Activated CD4-positive, alpha-beta T cell treated with anti-CD3 and anti-CD28 coated beads, Interleukin-2, amount 10 ng/mL, durations not matched to agents 7 days and 5 days (primary cell): Measurements from ENCODE around the gene RIPOR2. TPM values are rescaled to one million over a fixed set of nuclear protein-coding genes. Genes with fewer than 3 reads are reported as not detected.

Experiments used
- CTCF ChIA-PET: fragments of 350-600 bp; sonication (Branson Sonifier 250); formaldehyde crosslinking; loops from one replicate; lab custom pipeline; 2021; ENCODE audit warnings: antibody characterized with exemption; lab: Charles Lee
- POLR2A ChIA-PET: fragments of 350-600 bp; sonication (Branson Sonifier 250); formaldehyde crosslinking; loops from one replicate; lab custom pipeline; 2021; ENCODE audit warnings: antibody characterized with exemption; lab: Charles Lee
- DNase-seq: peaks from one replicate; pipeline ENCODE4 v3.0.0-alpha.2; 2020
- H3K27ac Mint-ChIP-seq: one replicate; pipeline ENCODE4 v1.8.0; 2021; ENCODE audit warnings: mild to moderate bottlenecking, moderate library complexity, mixed read lengths
- H3K27me3 Mint-ChIP-seq: one replicate; pipeline ENCODE4 v1.8.0; 2021; ENCODE audit warnings: mixed read lengths
- H3K36me3 Mint-ChIP-seq: one replicate; pipeline ENCODE4 v1.8.0; 2021; ENCODE audit warnings: low read depth, mixed read lengths
- H3K4me1 Mint-ChIP-seq: one replicate; pipeline ENCODE4 v1.8.0; 2021; ENCODE audit warnings: mixed read lengths
- H3K4me3 Mint-ChIP-seq: one replicate; pipeline ENCODE4 v1.8.0; 2021; ENCODE audit warnings: mild to moderate bottlenecking, moderate library complexity, mixed read lengths
- H3K9me3 Mint-ChIP-seq: one replicate; pipeline ENCODE4 v1.8.0; 2021; ENCODE audit warnings: mixed read lengths
- total RNA-seq, 2 experiments: library from RNA; stranded (reverse); gene quantifications; one replicate each; pipeline ENCODE4 v1.2.3, GENCODE V29; 2021

RIPOR2 gene
- total RNA-seq, 2 experiments from 2014 or later: 287 to 303 TPM

DNA sequence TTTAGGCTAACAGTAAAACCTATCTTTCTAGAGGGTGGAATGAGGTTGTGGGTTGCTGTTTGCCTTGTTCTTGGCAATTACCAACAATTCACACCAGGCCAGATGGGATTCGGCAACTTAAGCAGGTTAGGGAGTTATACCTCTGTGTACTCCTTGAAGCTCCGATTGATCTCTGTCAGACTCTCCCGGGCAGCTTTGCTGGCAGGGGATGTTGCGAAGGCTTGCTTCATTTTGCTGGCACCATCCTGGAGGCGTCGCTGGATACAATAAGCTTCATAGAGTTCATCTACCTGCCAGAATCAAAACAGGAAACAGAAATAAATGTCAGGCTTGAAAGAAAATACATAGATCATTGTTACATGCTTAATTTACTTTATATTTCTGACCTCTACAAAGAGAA, 70.6 kb downstream of the RIPOR2 start:
- Mint-ChIP-seq H3K36me3 (peaks cover 87% of the 10 kb centered on the region), H3K27ac (peak overlapping the region; percentile 72), H3K4me1 (peaks cover 73% of the 10 kb centered on the region), H3K27me3 (no peaks in the 10 kb centered on the region), H3K9me3 (no peaks in the 10 kb centered on the region), H3K4me3 (no peak overlapping the region)
- DNase-seq: no peak
- CTCF ChIA-PET: interaction anchor here (0.6 to 1.4 kb wide), 3 partner anchors 55 to 204 kb away, joined by 3 read pairs; no protein-coding TSS in a partner anchor
- POLR2A ChIA-PET: no interaction called here

DNA sequence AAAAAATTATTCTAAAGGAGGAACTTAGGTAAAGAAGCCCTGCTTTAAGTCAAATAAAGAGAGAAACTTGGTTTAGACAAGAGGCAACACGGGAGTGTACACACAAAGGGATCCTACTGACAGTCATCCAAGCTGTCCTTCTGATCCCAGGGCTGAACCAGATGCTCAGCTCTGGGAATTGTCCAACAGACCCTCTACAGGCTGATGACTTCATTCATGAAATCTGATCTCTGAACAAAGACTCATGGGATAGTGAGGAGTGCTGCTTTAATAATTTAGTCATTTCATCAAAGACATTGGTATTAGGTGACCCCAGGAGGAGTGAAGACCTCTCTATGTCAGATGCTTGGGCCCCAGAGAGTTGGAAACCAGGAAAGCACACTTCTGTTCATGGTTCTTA, 71.4 kb downstream of the RIPOR2 start:
- peak overlapping the region; percentile 9 for H3K27ac Mint-ChIP-seq
- ChIA-PET CTCF (interaction anchor here (0.6 to 0.9 kb wide), 3 partner anchors 8 to 205 kb away, joined by 3 read pairs; no protein-coding TSS in a partner anchor), POLR2A (no interaction called here)
- H3K36me3 Mint-ChIP-seq: peaks cover 92% of the 10 kb centered on the region
- H3K4me3 Mint-ChIP-seq: no peak overlapping the region
- H3K27me3 Mint-ChIP-seq: no peaks in the 10 kb centered on the region
- H3K9me3 Mint-ChIP-seq: no peaks in the 10 kb centered on the region
- DNase-seq: no peak
- H3K4me1 Mint-ChIP-seq: peaks cover 81% of the 10 kb centered on the region

DNA sequence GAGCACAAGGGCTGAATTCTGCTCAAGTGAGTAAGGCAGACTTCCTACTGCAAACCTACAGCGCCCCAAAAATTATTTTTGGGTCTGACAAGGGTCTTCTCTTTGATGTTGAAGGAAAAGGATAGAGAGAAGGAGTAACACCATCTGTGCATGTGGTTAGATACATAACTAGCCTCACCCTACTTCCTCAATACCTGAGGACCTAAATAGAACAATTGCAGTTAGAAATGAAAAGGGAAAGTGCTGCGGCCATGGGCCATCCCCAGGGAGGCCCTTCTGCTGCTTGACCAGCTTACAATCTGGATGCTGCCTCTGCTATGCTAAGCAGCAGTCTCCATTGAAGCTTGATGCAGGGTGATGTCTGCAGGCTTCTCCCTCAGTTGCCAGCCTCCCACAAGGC, 73.8 kb downstream of the RIPOR2 start:
- H3K9me3 Mint-ChIP-seq: no peaks in the 10 kb centered on the region
- H3K4me1 Mint-ChIP-seq: peaks cover 86% of the 10 kb centered on the region
- ChIA-PET CTCF (interaction anchor here (0.9 kb wide), 1 partner anchor 21 kb away, joined by 3 read pairs; no protein-coding TSS in a partner anchor), POLR2A (no interaction called here)
- peak overlapping the region; percentile 88 for H3K27ac Mint-ChIP-seq
- DNase-seq: no peak
- no peak overlapping the region for H3K4me3 Mint-ChIP-seq
- peaks cover 93% of the 10 kb centered on the region for H3K36me3 Mint-ChIP-seq
- H3K27me3 Mint-ChIP-seq: no peaks in the 10 kb centered on the region

DNA sequence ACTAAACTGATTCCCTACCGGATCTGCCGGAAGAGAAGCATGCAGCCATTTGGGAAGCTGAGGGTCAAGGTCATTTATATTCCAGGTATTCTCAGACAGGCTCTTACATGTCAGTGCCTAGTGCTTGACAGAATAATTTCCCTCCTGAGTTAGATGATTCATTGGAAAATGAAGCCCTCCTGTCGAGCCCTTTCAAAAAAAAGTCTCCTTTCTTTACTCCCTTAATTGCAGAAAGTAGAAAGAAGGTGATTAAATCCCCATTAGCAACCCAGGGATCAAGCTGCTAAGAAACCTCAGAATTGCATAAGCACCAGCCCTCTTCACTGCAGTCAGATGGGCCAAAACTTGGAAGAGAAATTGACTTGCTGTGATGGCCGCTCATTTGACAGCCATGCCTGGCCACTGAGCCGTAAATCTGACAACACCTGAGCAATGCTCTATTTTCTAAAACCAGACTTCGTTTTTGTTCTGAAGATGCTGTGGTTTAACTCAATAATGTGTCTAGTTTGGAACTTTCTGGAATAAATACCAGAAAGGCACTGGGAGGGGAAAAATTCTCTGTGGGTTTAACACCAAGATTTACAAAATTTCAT, 76.1 kb downstream of the RIPOR2 start:
- Mint-ChIP-seq H3K36me3 (peaks cover 92% of the 10 kb centered on the region), H3K27ac (peak overlapping the region; percentile 88), H3K27me3 (no peaks in the 10 kb centered on the region), H3K9me3 (no peaks in the 10 kb centered on the region), H3K4me1 (peaks cover 89% of the 10 kb centered on the region), H3K4me3 (peak overlapping the region; percentile 35)
- no peak for DNase-seq
- ChIA-PET CTCF (interaction anchor here (1.2 kb wide), 1 partner anchor 66 kb away, joined by 3 read pairs; no protein-coding TSS in a partner anchor), POLR2A (no interaction called here)

DNA sequence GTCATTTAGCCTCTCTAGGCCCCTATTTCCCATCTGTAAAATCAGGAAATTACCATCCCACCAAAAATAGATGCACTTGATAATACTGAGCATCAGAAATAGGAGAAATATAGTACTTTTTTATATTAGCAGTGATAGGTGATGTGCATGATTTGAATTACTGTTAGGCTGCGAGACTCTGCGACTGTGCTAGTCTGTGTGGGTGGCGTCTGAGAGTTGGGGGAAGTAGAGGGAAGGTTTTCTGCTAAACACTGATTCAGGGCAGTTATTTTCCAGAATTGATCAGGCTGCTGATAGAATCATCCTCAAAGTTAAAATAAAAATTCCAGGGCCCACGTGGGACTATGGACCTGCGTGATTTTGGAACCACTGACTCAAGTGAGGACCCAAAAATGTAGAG, 76.6 kb downstream of the RIPOR2 start:
- no peaks in the 10 kb centered on the region for H3K27me3 Mint-ChIP-seq
- DNase-seq: no peak
- H3K27ac Mint-ChIP-seq: peak overlapping the region; percentile 88
- ChIA-PET POLR2A (no interaction called here), CTCF (interaction anchor here (0.6 to 2.3 kb wide), 2 partner anchors 159 to 844 kb away, joined by 3 to 14 read pairs; no protein-coding TSS in a partner anchor)
- peaks cover 92% of the 10 kb centered on the region for H3K36me3 Mint-ChIP-seq
- H3K9me3 Mint-ChIP-seq: no peaks in the 10 kb centered on the region
- peak overlapping the region; percentile 35 for H3K4me3 Mint-ChIP-seq
- H3K4me1 Mint-ChIP-seq: peaks cover 83% of the 10 kb centered on the region

DNA sequence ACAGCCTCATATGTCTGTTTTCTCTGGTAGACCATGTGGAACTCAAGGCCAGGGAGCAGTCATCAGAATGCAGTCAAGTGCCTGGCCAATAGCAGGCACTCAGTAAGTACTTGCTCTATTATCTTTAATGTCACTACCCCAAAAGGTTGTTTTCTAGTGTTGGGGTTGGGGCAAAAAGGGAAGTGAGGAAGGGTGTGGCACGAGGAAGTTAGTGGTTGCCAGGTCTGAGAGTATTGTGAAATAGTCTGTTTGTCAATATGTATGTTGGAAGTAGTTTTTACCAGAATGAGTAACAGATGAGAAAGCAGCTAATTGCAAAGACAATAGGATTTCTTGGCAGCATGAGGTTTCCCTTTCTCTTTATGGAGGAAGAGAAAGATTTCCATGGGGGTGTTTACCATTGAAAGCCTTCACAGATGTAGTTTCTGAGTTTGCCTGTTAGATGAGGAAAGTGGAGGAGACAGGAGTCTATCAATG, 77.5 kb downstream of the RIPOR2 start:
- H3K36me3 Mint-ChIP-seq: peaks cover 93% of the 10 kb centered on the region
- H3K4me3 Mint-ChIP-seq: peak overlapping the region; percentile 56
- H3K27me3 Mint-ChIP-seq: no peaks in the 10 kb centered on the region
- H3K4me1 Mint-ChIP-seq: peaks cover 78% of the 10 kb centered on the region
- H3K9me3 Mint-ChIP-seq: no peaks in the 10 kb centered on the region
- POLR2A ChIA-PET: no interaction called here
- CTCF ChIA-PET: interaction anchor here (0.9 to 4.2 kb wide), 7 partner anchors 9 to 169 kb away, joined by 3 to 48 read pairs (median 11); no protein-coding TSS in a partner anchor
- peak overlapping the region; percentile 88 for H3K27ac Mint-ChIP-seq
- DNase-seq: peak; percentile 69

DNA sequence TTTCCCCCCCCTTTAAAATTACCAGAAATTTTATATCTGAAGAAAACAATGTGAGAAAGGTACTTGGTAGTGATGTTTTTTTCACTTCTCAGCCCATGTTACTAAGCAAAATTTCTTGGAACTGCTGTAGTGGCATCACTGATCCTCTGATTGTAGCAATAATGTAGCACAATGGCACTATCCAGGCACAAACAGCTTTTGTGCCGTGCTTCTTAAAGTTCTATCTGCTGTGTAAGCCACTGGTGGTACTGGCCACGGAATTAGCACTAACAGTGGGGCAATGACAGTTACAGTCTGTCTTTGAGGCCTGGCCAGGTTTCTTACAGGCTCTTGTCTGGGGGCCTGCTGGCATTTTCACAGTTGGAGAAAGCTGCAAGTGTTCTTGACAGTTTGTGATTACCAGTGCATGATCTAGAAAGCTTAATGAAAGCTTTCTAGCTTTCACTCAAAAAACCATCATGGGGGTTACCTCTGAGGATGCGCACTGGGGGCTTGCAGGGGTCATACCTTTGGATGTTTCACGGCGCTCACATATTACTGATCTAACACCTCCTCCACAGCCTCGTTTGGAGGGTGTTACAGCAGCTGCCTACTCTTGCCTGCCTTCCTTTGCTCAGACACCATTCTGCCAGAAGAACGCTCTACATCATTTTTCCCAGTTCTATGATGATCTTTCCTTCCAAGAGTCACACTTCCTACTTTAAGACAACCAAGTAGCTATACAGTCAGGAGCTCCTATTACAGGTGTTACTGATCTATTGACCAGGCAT, 78.7 kb downstream of the RIPOR2 start:
- H3K4me3 Mint-ChIP-seq: no peak overlapping the region
- H3K27ac Mint-ChIP-seq: peak overlapping the region; percentile 88
- peaks cover 90% of the 10 kb centered on the region for H3K36me3 Mint-ChIP-seq
- DNase-seq: no peak
- no peaks in the 10 kb centered on the region for H3K27me3 Mint-ChIP-seq
- CTCF ChIA-PET: interaction anchor here (0.6 to 4.2 kb wide), 15 partner anchors 14 to 342 kb away, joined by 3 to 48 read pairs (median 5); no protein-coding TSS in a partner anchor
- H3K9me3 Mint-ChIP-seq: no peaks in the 10 kb centered on the region
- H3K4me1 Mint-ChIP-seq: peaks cover 68% of the 10 kb centered on the region
- POLR2A ChIA-PET: interaction anchor here (1.4 kb wide), 1 partner anchor 161 kb away, joined by 3 read pairs; no protein-coding TSS in a partner anchor

DNA sequence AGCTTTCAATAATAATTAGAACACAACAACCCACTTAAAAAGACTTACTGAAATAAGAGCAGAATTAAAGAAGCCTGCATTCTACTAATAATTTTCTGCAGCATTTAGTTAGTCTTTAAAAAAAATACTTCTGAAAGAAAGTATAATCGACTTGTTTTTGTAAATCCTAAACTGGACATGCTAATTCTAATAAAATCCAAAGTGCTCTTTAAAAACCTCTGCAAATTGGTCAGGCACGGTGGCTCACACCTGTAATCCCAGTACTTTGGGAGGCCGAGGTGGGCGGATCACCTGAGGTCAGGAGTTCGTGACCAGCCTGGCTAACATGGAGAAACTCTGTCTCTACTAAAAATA, 79.5 kb downstream of the RIPOR2 start:
- ChIA-PET POLR2A (interaction anchor here (1.4 kb wide), 1 partner anchor 162 kb away, joined by 3 read pairs; no protein-coding TSS in a partner anchor), CTCF (interaction anchor here (0.5 to 4.2 kb wide), 27 partner anchors 10 to 343 kb away, joined by 3 to 48 read pairs (median 5); no protein-coding TSS in a partner anchor)
- Mint-ChIP-seq H3K9me3 (no peaks in the 10 kb centered on the region), H3K36me3 (peaks cover 88% of the 10 kb centered on the region), H3K27me3 (no peaks in the 10 kb centered on the region), H3K4me3 (peak overlapping the region; percentile 11), H3K4me1 (peaks cover 64% of the 10 kb centered on the region), H3K27ac (peak overlapping the region; percentile 88)
- no peak for DNase-seq

DNA sequence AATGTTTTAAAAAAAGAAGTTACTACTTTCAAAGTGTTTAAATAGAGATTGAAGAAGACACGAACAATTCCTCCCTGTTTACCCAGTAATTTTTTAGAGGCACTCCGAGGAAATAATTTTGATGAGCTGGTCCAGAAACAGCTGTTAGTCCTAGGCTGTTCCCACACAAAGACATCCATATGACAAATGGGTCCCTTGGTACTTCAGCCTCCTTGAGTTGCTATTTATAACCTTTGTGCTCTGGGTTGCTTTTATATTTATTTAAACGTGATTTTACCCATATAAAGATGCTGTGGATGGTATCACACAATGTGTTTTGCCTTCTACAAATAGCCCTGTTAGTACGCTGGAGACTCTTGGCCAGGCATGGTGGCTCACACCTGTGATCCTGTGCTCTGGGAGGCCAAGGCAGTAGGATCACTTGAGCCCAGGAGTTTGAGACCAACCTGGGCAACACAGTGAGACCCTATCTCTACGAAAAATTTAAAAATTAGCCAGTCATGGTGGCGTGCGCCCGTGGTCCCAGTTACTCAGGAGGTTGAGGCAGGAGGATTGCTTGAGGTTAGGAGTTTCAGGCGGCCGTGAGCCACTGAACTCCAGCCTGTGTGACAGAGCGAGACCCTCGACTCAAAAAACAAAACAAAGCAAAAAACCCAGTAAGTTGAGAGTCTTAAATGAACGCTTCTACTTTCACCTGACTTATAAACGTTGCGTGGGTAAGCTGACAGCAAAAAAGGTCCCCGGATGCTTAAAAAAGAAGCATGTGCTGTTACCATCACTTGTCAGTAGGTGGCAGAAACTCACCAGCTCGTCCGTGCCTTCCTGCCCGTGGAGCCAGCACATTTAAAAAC, 80.1 kb downstream of the RIPOR2 start:
- Mint-ChIP-seq H3K36me3 (peaks cover 87% of the 10 kb centered on the region), H3K9me3 (no peaks in the 10 kb centered on the region), H3K27ac (peak overlapping the region; percentile 88), H3K4me3 (no peak overlapping the region), H3K4me1 (peaks cover 59% of the 10 kb centered on the region), H3K27me3 (no peaks in the 10 kb centered on the region)
- ChIA-PET CTCF (interaction anchor here (0.5 to 4.2 kb wide), 27 partner anchors 10 to 343 kb away, joined by 3 to 48 read pairs (median 5); no protein-coding TSS in a partner anchor), POLR2A (interaction anchor here (1.4 kb wide), 1 partner anchor 162 kb away, joined by 3 read pairs; no protein-coding TSS in a partner anchor)
- DNase-seq: peak; percentile 81

DNA sequence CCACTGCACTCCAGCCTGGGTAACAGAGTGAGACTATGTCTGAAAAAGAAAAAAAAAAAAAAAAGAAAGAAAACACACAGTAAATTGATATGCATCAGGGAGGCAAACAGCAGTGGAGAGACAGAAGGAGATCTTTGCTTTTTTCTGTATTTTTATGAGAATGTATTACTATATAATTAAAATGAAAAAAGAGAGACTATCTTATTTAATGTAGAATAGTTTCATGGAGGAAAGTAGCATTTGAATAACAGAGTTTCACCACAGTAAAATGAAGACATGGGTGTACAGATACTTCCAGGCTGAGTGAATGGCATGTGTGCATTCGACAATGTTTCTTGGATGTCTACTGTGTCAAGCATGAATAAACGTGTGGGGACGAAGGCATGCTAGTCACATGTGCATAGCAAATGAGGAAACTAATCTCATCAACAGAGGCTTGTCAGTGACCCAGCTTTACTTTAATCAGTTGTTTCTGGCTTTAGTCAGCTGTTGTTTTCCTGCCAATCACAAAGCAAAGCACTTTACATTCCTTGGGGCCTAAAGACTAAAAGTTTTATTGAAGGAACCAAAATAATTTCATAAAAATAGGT, 81.6 kb downstream of the RIPOR2 start:
- POLR2A ChIA-PET: no interaction called here

DNA sequence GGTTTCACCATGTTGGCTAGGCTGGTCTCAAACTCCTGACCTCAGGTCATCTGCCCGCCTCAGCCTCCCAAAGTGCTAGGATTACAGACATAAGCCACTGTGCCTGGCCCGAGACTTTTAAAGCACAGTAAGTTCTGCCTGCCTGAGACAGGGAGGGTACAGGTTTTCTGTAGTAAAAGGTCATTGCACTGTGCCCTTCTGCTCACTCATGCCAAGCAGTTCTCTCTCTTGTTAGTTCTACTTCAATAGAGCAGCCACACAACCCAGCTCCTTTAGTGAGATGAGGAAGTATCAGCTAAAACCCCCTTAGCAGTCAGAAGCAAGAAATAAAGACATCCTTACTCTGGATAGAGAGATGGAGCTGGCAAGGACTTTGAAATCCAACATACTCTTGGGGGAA, 84.7 kb downstream of the RIPOR2 start:
- peak overlapping the region; percentile 41 for H3K27ac Mint-ChIP-seq
- DNase-seq: no peak
- peaks cover 28% of the 10 kb centered on the region for H3K4me1 Mint-ChIP-seq
- H3K9me3 Mint-ChIP-seq: no peaks in the 10 kb centered on the region
- ChIA-PET POLR2A (interaction anchor here (0.6 kb wide), 1 partner anchor 75 kb away, joined by 5 read pairs; no protein-coding TSS in a partner anchor), CTCF (interaction anchor here (1.1 to 2.0 kb wide), 3 partner anchors 82 to 177 kb away, joined by 3 to 5 read pairs (median 4); no protein-coding TSS in a partner anchor)
- peaks cover 84% of the 10 kb centered on the region for H3K36me3 Mint-ChIP-seq
- H3K4me3 Mint-ChIP-seq: no peak overlapping the region
- H3K27me3 Mint-ChIP-seq: no peaks in the 10 kb centered on the region

More for the DNA sequence above, 81.6 kb downstream of the RIPOR2 start:
- CTCF ChIA-PET: interaction anchor here (0.6 to 2.2 kb wide), 4 partner anchors 14 to 216 kb away, joined by 3 to 16 read pairs (median 3); no protein-coding TSS in a partner anchor
- Mint-ChIP-seq H3K27ac (no peak overlapping the region), H3K9me3 (no peaks in the 10 kb centered on the region), H3K27me3 (no peaks in the 10 kb centered on the region), H3K36me3 (peaks cover 87% of the 10 kb centered on the region), H3K4me3 (no peak overlapping the region), H3K4me1 (peaks cover 53% of the 10 kb centered on the region)
- DNase-seq: no peak
